ENCODE measurements around the gene CHD2. TPM values are rescaled to one million over a fixed set of nuclear protein-coding genes. Genes with fewer than 3 reads are reported as not detected.

CHD2 gene
- total RNA-seq, 1 experiment from 2014 or later: 63.3 TPM

DNA sequence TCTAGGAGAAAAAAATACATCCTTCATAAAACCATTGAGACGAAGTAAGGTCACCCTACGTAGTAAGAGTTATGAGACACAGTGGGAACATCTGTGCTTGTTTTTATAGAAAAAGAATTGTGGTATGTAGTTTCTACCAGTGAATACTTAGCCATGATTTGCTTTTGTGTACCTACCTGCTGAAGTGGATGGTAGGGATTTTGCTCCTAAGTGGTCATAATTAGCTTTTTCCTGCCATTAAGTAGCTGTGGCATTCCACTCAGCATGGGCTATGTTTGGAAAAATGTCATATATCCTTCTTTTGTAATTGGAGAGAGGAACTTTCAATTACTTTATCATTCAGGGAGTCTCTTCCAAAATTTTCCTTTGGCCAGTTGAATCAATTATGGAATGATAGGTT is 63.7 kb downstream of the CHD2 start:
- Mint-ChIP-seq H3K9me3 (no peaks in the 10 kb centered on the region), H3K27me3 (ENCODE audit: low read depth) (no peaks in the 10 kb centered on the region; the same call in 1 of the 2 replicates), H3K27ac (no peak overlapping the region; a peak in 2 of 7 replicates), H3K36me3 (ENCODE audit: insufficient read depth in 1 of 3, low read depth in 3 of 3) (peaks cover 51 to 90% (median 82%) of the 10 kb centered on the region in 3 experiments), H3K4me3 (no peak overlapping the region), H3K4me1 (no peaks in the 10 kb centered on the region)
- TF ChIP-seq, protein P1, sequence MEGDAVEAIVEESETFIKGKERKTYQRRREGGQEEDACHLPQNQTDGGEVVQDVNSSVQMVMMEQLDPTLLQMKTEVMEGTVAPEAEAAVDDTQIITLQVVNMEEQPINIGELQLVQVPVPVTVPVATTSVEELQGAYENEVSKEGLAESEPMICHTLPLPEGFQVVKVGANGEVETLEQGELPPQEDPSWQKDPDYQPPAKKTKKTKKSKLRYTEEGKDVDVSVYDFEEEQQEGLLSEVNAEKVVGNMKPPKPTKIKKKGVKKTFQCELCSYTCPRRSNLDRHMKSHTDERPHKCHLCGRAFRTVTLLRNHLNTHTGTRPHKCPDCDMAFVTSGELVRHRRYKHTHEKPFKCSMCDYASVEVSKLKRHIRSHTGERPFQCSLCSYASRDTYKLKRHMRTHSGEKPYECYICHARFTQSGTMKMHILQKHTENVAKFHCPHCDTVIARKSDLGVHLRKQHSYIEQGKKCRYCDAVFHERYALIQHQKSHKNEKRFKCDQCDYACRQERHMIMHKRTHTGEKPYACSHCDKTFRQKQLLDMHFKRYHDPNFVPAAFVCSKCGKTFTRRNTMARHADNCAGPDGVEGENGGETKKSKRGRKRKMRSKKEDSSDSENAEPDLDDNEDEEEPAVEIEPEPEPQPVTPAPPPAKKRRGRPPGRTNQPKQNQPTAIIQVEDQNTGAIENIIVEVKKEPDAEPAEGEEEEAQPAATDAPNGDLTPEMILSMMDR (conservative IDR thresholded peaks at IDR 0.05): no peak
- Histone ChIP-seq H3K9ac (ENCODE audit: extremely low read depth, insufficient read length, low read length) (no peak overlapping the region), H3K23me2 (ENCODE audit: insufficient read length, low read depth, low read length, poor library complexity, severe bottlenecking) (no peaks in the 10 kb centered on the region), H3T11ph (ENCODE audit: low read length) (no peak overlapping the region), H3K9me3 (ENCODE audit: control insufficient read depth, low read depth, low read length) (no peaks in the 10 kb centered on the region), H2BK5ac (ENCODE audit: insufficient read length, low read length) (no peak overlapping the region), H3K79me2 (ENCODE audit: insufficient read depth, low read length) (no peaks in the 10 kb centered on the region), H3K4me2 (ENCODE audit: insufficient read depth, insufficient read length, low read length) (no peak overlapping the region), H2BK120ac (ENCODE audit: low read depth, low read length, poor library complexity, severe bottlenecking) (no peak overlapping the region), H3K79me1 (ENCODE audit: insufficient read depth, low read depth, low read length, poor library complexity, severe bottlenecking) (no peaks in the 10 kb centered on the region), H4K5ac (ENCODE audit: insufficient read length, low read depth, low read length) (no peak overlapping the region), H3K23ac (ENCODE audit: insufficient read length, low read depth, low read length) (no peak overlapping the region), H2BK20ac (ENCODE audit: low read depth, low read length, poor library complexity, severe bottlenecking) (no peak overlapping the region), H3K27ac (ENCODE audit: insufficient read length, low read depth, low read length) (no peak overlapping the region), H3K56ac (ENCODE audit: insufficient read length, low read depth, low read length) (no peak overlapping the region), H2AFZ (ENCODE audit: low read length) (no peak overlapping the region), H2AK5ac (ENCODE audit: insufficient read length, low read length) (no peak overlapping the region), H3K27me3 (ENCODE audit: insufficient read depth, low read length) (no peaks in the 10 kb centered on the region), H4K8ac (replicated peaks; ENCODE audit: insufficient read length, low read depth, low read length) (no peak overlapping the region), H3K18ac (ENCODE audit: insufficient read length, low read depth, low read length) (no peak overlapping the region), H2BK12ac (ENCODE audit: insufficient read length, low read depth, low read length) (no peak overlapping the region), H2BK15ac (ENCODE audit: low read depth, low read length) (no peak overlapping the region), H3K4me1 (ENCODE audit: insufficient read depth, low read length) (no peaks in the 10 kb centered on the region), H4K20me1 (ENCODE audit: control insufficient read depth, insufficient read depth, insufficient read length) (no peaks in the 10 kb centered on the region), H3K14ac (ENCODE audit: insufficient read depth, low read length) (no peak overlapping the region), H3K4ac (ENCODE audit: low read depth, low read length) (no peak overlapping the region), H4K91ac (ENCODE audit: insufficient read length, low read depth, low read length) (no peak overlapping the region)
- WGBS (ENCODE audit: extremely low coverage, insufficient read length, low lambda C conversion rate): no CpG with 5 or more reads among the region's 2 CpGs
- DNase-seq: no peak

Measured in H9 (cell line).